H1 (cell line): Measurements from ENCODE around the gene ADK. TPM values are rescaled to one million over a fixed set of nuclear protein-coding genes. Genes with fewer than 3 reads are reported as not detected.
A peak's percentile ranks its signal among the peaks of the same experiment; 100 is the strongest.

Source experiments
- CTCF ChIA-PET: fragments of 300-600 bp; sonication (Branson Sonifier 250); formaldehyde crosslinking; loops from one replicate; lab custom pipeline; 2021; ENCODE audit not compliant: partially characterized antibody; lab: Charles Lee
- POLR2A ChIA-PET: fragments of 300-600 bp; sonication (Branson Sonifier 250); formaldehyde crosslinking; loops from one replicate; lab custom pipeline; 2021; ENCODE audit warnings: inconsistent platforms; ENCODE audit not compliant: partially characterized antibody; lab: Charles Lee
- DNase-seq, 2 experiments: peaks; one replicate each; pipeline versions ENCODE4 v3.0.0 to v3.0.0-alpha.2; 2010 to 2022; ENCODE audit warnings: low spot score in 2 of 2, low read depth in 1 of 2, mixed read lengths in 1 of 2
- FAIRE-seq: peaks from 2 replicates; lab custom pipeline; 2011; peaks lifted over from hg19 to GRCh38; lab: Jason Lieb, UNC
- H2AFZ ChIP-seq: 2 replicates; pipeline ENCODE4 v1.8.1; 2012; ENCODE audit warnings: low read length, inconsistent platforms
- H2AK5ac ChIP-seq: 2 replicates; pipeline ENCODE4 v1.6.1; 2013; ENCODE audit warnings: low read depth, low read length
- H2BK120ac ChIP-seq: replicated peaks from 2 replicates; pipeline ENCODE3; 2013; ENCODE audit warnings: low read depth, low read length, inconsistent platforms
- H2BK12ac ChIP-seq: 2 replicates; pipeline ENCODE4 v1.6.1; 2013; ENCODE audit warnings: low read depth, low read length
- H2BK15ac ChIP-seq: 2 replicates; pipeline ENCODE4 v1.6.1; 2013; ENCODE audit warnings: low read length
- H2BK20ac ChIP-seq: 2 replicates; pipeline ENCODE4 v1.6.1; 2013; ENCODE audit warnings: low read length
- H2BK5ac ChIP-seq: 2 replicates; pipeline ENCODE4 v1.6.1; 2013; ENCODE audit warnings: low read depth, low read length
- H3K14ac ChIP-seq: 2 replicates; pipeline ENCODE4 v1.6.1; 2013; ENCODE audit warnings: inconsistent platforms; ENCODE audit not compliant: insufficient read length
- H3K18ac ChIP-seq: 2 replicates; pipeline ENCODE4 v1.6.1; 2013; ENCODE audit warnings: low read length; ENCODE audit errors: extremely low read depth
- H3K23ac ChIP-seq: 2 replicates; pipeline ENCODE4 v1.6.1; 2013; ENCODE audit warnings: inconsistent platforms; ENCODE audit not compliant: insufficient read length
- H3K23me2 ChIP-seq: 2 replicates; pipeline ENCODE4 v1.6.1; 2013; ENCODE audit warnings: low read depth, low read length
- H3K27ac ChIP-seq: 2 replicates; pipeline ENCODE4 v1.6.1; 2011; ENCODE audit warnings: low read depth, low read length, inconsistent platforms
- H3K27me3 ChIP-seq, 4 experiments: replicated peaks in 1 of 4; 1 replicate in 1 of 4; 2 replicates in 3 of 4; pipeline versions ENCODE4 v1.6.1 to v1.8.1; 2011 to 2013; ENCODE audit warnings: low read length in 3 of 4, mild to moderate bottlenecking in 3 of 4, inconsistent platforms in 2 of 4, mixed read lengths in 2 of 4, moderate library complexity in 1 of 4; ENCODE audit not compliant: control insufficient read depth in 3 of 4, insufficient read depth in 3 of 4; ENCODE audit errors: extremely low read depth in 1 of 4
- H3K36me3 ChIP-seq, 4 experiments: 2 replicates each; pipeline versions ENCODE4 v1.6.1 to v1.8.1; 2011 to 2013; ENCODE audit warnings: mild to moderate bottlenecking in 4 of 4, low read length in 3 of 4, moderate library complexity in 2 of 4, control low read depth in 1 of 4, inconsistent platforms in 1 of 4; ENCODE audit not compliant: insufficient read depth in 4 of 4, control insufficient read depth in 2 of 4
- H3K4ac ChIP-seq: replicated peaks from 2 replicates; pipeline ENCODE3; 2013; ENCODE audit warnings: low read length, low read depth, mixed read lengths, inconsistent platforms; ENCODE audit not compliant: insufficient read length
- H3K4me1 ChIP-seq, 4 experiments: replicated peaks in 1 of 4; 1 replicate in 1 of 4; 2 replicates in 3 of 4; pipeline versions ENCODE4 v1.6.1 to v1.8.1; 2011 to 2013; ENCODE audit warnings: low read length in 3 of 4, inconsistent platforms in 2 of 4, mixed read lengths in 1 of 4; ENCODE audit not compliant: insufficient read depth in 4 of 4, control insufficient read depth in 3 of 4
- H3K4me2 ChIP-seq, 2 experiments: 2 replicates each; pipeline versions ENCODE4 v1.6.1 to v1.8.1; 2011 to 2013; ENCODE audit warnings: low read depth in 2 of 2, low read length in 2 of 2, control low read depth in 1 of 2, inconsistent platforms in 1 of 2, mild to moderate bottlenecking in 1 of 2; ENCODE audit not compliant: insufficient read depth in 1 of 2
- H3K4me3 ChIP-seq, 4 experiments: fragments of 200-600, 300-600 bp in 1 of 4; sonication (generic), shearing (Covaris generic), sonication (Bioruptor Twin) in 1 of 4; 2 replicates each; pipeline versions ENCODE4 v1.5.1 to v1.8.1; 2011 to 2016; ENCODE audit warnings: low read length in 4 of 4, low read depth in 3 of 4, control low read depth in 2 of 4, inconsistent platforms in 2 of 4, mild to moderate bottlenecking in 2 of 4, mixed read lengths in 1 of 4, moderate library complexity in 1 of 4; ENCODE audit not compliant: insufficient read depth in 2 of 4; ENCODE audit errors: extremely low read depth in 1 of 4
- H3K56ac ChIP-seq: replicated peaks from 2 replicates; pipeline ENCODE3; 2013; ENCODE audit warnings: low read depth, mild to moderate bottlenecking, mixed read lengths, low read length, inconsistent platforms; ENCODE audit not compliant: insufficient read length
- H3K79me1 ChIP-seq: 2 replicates; pipeline ENCODE4 v1.6.1; 2013; ENCODE audit warnings: low read depth, low read length, control low read depth
- H3K79me2 ChIP-seq, 2 experiments: 2 replicates each; pipeline versions ENCODE4 v1.6.1 to v1.8.1; 2012 to 2013; ENCODE audit warnings: low read length in 2 of 2, mild to moderate bottlenecking in 2 of 2, inconsistent platforms in 1 of 2; ENCODE audit not compliant: insufficient read depth in 2 of 2, control insufficient read depth in 1 of 2
- H3K9ac ChIP-seq, 4 experiments: replicated peaks in 1 of 4; 1 replicate in 1 of 4; 2 replicates in 3 of 4; pipeline versions ENCODE4 v1.6.1 to v1.8.1; 2011 to 2013; ENCODE audit warnings: low read depth in 3 of 4, low read length in 3 of 4, control low read depth in 2 of 4, mild to moderate bottlenecking in 2 of 4, moderate library complexity in 2 of 4, inconsistent platforms in 1 of 4; ENCODE audit errors: extremely low read depth in 1 of 4
- H3K9me3 ChIP-seq, 2 experiments: 2 replicates each; pipeline versions ENCODE4 v1.6.1 to v1.8.1; 2012 to 2013; ENCODE audit warnings: mild to moderate bottlenecking in 2 of 2, moderate library complexity in 2 of 2, control low read depth in 1 of 2, inconsistent platforms in 1 of 2, low read depth in 1 of 2, low read length in 1 of 2, mixed read lengths in 1 of 2; ENCODE audit not compliant: insufficient read depth in 2 of 2
- H4K20me1 ChIP-seq, 2 experiments: replicated peaks in 1 of 2; 2 replicates each; pipeline versions ENCODE3 to v1.8.1; 2011 to 2013; ENCODE audit warnings: inconsistent platforms in 2 of 2, low read length in 2 of 2, mild to moderate bottlenecking in 1 of 2; ENCODE audit not compliant: insufficient read depth in 2 of 2, control insufficient read depth in 1 of 2
- H4K5ac ChIP-seq: 2 replicates; pipeline ENCODE4 v1.6.1; 2013; ENCODE audit warnings: low read length, low read depth, mixed read lengths, inconsistent platforms; ENCODE audit not compliant: insufficient read length
- H4K8ac ChIP-seq: 2 replicates; pipeline ENCODE4 v1.8.0; 2013; ENCODE audit warnings: mild to moderate bottlenecking, moderate library complexity, low read length, inconsistent platforms; ENCODE audit not compliant: insufficient read depth; ENCODE audit errors: extremely low read depth
- H4K91ac ChIP-seq: replicated peaks from 2 replicates; pipeline ENCODE3; 2013; ENCODE audit warnings: low read length, mixed read lengths, inconsistent platforms; ENCODE audit not compliant: insufficient read length
- ATF3 ChIP-seq: IDR thresholded peaks from 2 replicates; pipeline ENCODE4 v1.6.1; 2011; ENCODE audit warnings: low read depth, mild to moderate bottlenecking, low read length; ENCODE audit not compliant: insufficient read depth
- MAFK ChIP-seq: IDR thresholded peaks from 2 replicates; pipeline ENCODE4 v1.6.1; 2012; ENCODE audit warnings: low read depth, mild to moderate bottlenecking, improper control_type of control experiment, low read length
- WGBS, 2 experiments: shearing (Covaris generic) in 1 of 2; methylation state at CpG; one replicate each; pipeline versions ENCODE4 v1.1.6 to v1.1.7; 2013 to 2015; ENCODE audit warnings: low lambda C conversion rate in 2 of 2, mixed read lengths in 2 of 2, inconsistent platforms in 1 of 2, low coverage in 1 of 2, missing lambda C conversion rate in 1 of 2; ENCODE audit not compliant: insufficient replicate concordance in 2 of 2, insufficient coverage in 1 of 2, insufficient read length in 1 of 2; ENCODE audit errors: extremely low coverage in 1 of 2, missing lambda C conversion rate in 1 of 2; 5-methylcytosine and 5-hydroxymethylcytosine counted together
- polyA plus RNA-seq, 7 experiments: library from polyadenylated mRNA; depleted of rRNA in 3 of 7; stranded (reverse) in 5 of 7; unstranded in 2 of 7; fragments of >200 nt in 5 of 7; fragments of 200-250 nt in 2 of 7; gene quantifications; 1 replicate in 5 of 7; 2 replicates in 1 of 7; 4 replicates in 1 of 7; pipeline versions ENCODE4 v1.2.1 to v1.2.3, GENCODE V29; 2011 to 2013; ENCODE audit warnings: missing spikeins in 2 of 7, mixed read lengths in 2 of 7
- total RNA-seq: library from RNA; stranded (reverse); fragmentation: NEBNext Ultra II Directional; extraction: Animal tissue kit (Norgen Biotek cat#: 25700); gene quantifications from 2 replicates; pipeline ENCODE4 v1.2.1, GENCODE V29; 2021

Gene ADK
- total and polyA plus RNA-seq, 2 of the 8 experiments (the other 6 are each of a cell fraction or from before 2014, with no cell fraction given), result 12.3 to 42.4 TPM

GRCh38 chr10:74122060-74122459 is 29.0 kb upstream of the ADK start:
- H3K36me3 ChIP-seq, result peaks cover 14 to 85% (median 56%) of the 10 kb centered on the region in 4 experiments
- ChIA-PET POLR2A (interaction anchor here (0.7 to 1.3 kb wide), 3 partner anchors 9 to 23 kb away, joined by 3 to 5 read pairs (median 4); no protein-coding TSS in a partner anchor), CTCF (interaction anchor here (1.2 to 1.3 kb wide), 2 partner anchors 234 to 236 kb away, joined by 3 read pairs; no protein-coding TSS in a partner anchor)
- no peak overlapping the region for H4K91ac ChIP-seq
- TF ChIP-seq MAFK, result peak; percentile 53
- TF ChIP-seq ATF3, result no peak
- no peak overlapping the region for H3K56ac ChIP-seq
- no peak overlapping the region for H3K14ac ChIP-seq
- H2BK5ac ChIP-seq, result no peak overlapping the region
- H3K79me2 ChIP-seq, result no peaks in the 10 kb centered on the region
- H3K9ac ChIP-seq, result no peak overlapping the region
- no peak overlapping the region for H2BK12ac ChIP-seq
- no peak overlapping the region for H2AK5ac ChIP-seq
- no peak overlapping the region for H3K4me2 ChIP-seq
- no peak overlapping the region for H2AFZ ChIP-seq
- no peak overlapping the region for H3K23ac ChIP-seq
- no peak overlapping the region for H4K8ac ChIP-seq
- 84% methylated on average over 3 of the region's 3 CpGs; no CpG with 5 or more reads in 1 of the 2 experiments for WGBS, 2 experiments
- no peaks in the 10 kb centered on the region for H3K9me3 ChIP-seq
- H3K27me3 ChIP-seq, result no peaks in the 10 kb centered on the region
- no peak overlapping the region for H3K4me3 ChIP-seq
- H2BK15ac ChIP-seq, result no peak overlapping the region
- no peak overlapping the region for H2BK20ac ChIP-seq
- DNase-seq, result no peak
- H4K5ac ChIP-seq, result no peak overlapping the region
- H4K20me1 ChIP-seq, result peaks cover 0 to 5% of the 10 kb centered on the region in 2 experiments
- no peaks in the 10 kb centered on the region for H3K23me2 ChIP-seq
- H3K79me1 ChIP-seq, result no peaks in the 10 kb centered on the region
- no peak overlapping the region for H2BK120ac ChIP-seq
- no peak overlapping the region for H3K27ac ChIP-seq
- FAIRE-seq, result no peak
- no peak overlapping the region for H3K4ac ChIP-seq
- no peaks in the 10 kb centered on the region for H3K4me1 ChIP-seq
- no peak overlapping the region for H3K18ac ChIP-seq
